ENCODE results near the gene HIVEP3. TPM values are rescaled to one million over a fixed set of nuclear protein-coding genes. Genes with fewer than 3 reads are reported as not detected.

HIVEP3 gene
- polyA plus RNA-seq, 1 donor (not counting 4 experiments of a cell fraction or from before 2014, with no cell fraction given), result 1.1 TPM

DNA sequence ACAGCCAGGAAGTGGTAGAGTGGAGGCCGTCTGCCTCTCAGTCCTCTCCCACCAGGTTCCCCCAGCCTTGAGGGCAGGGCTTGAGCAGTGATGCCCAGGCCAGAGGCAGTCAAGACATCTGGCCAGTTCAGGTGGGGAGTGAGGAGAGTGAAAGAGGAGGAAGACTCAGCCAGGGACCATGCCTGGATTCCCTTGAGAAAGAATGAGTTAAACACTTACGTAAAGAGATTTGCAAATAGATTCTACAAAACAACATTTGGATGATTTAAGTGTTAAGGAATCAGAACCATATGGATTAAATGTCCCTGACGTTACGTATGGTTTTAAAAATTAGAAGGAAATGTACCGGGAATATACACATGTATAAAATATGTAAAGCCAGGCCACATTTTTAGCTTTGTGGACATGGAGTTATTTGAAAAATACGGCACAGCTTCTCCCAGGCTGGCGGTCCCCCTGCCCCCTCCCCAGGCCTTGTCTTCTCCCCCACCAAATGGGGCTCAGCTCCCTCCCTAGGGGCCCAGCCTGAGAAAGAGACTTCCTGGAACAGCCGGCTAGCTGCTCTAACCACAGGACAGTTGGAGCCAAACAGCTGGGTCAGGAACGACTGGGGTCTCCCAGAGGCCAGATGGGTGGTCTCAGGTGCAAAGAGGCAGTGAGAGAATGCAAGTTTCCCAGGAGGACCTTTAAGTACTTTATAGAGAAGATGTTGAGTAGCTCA, 245.9 kb downstream of the HIVEP3 start:
- H2AFZ ChIP-seq (ENCODE audit: control insufficient read depth, low read length), result no peak overlapping the region
- TF ChIP-seq, protein P1, sequence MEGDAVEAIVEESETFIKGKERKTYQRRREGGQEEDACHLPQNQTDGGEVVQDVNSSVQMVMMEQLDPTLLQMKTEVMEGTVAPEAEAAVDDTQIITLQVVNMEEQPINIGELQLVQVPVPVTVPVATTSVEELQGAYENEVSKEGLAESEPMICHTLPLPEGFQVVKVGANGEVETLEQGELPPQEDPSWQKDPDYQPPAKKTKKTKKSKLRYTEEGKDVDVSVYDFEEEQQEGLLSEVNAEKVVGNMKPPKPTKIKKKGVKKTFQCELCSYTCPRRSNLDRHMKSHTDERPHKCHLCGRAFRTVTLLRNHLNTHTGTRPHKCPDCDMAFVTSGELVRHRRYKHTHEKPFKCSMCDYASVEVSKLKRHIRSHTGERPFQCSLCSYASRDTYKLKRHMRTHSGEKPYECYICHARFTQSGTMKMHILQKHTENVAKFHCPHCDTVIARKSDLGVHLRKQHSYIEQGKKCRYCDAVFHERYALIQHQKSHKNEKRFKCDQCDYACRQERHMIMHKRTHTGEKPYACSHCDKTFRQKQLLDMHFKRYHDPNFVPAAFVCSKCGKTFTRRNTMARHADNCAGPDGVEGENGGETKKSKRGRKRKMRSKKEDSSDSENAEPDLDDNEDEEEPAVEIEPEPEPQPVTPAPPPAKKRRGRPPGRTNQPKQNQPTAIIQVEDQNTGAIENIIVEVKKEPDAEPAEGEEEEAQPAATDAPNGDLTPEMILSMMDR (optimal IDR thresholded peaks at IDR 0.05 in 1 of 3, IDR thresholded peaks at IDR 0.05 in 1 of 3, conservative IDR thresholded peaks at IDR 0.05 in 1 of 3; ENCODE audit: extremely low read depth in 1 of 3, insufficient read depth in 2 of 3, low read length in 3 of 3), result no peak
- TF ChIP-seq EZH2 (IDR thresholded peaks at IDR 0.05; ENCODE audit: low read length), result no peak
- dilution Hi-C loops (cut with MboI; ENCODE audit: extremely low pct_ligation_motif_present, low sequenced_read_pairs), result no loop called here
- no peaks in the 10 kb centered on the region for H3K79me2 ChIP-seq (ENCODE audit: control insufficient read depth, insufficient read depth, low read length)
- H3K27ac ChIP-seq (ENCODE audit: control insufficient read depth, insufficient read depth, low read length), result peak overlapping the region; percentile 62
- H3K4me2 ChIP-seq (ENCODE audit: control insufficient read depth, extremely low read depth, insufficient read depth, low read depth, low read length), result peak overlapping the region; percentile 37
- H3K27me3 ChIP-seq (ENCODE audit: control insufficient read depth, extremely low read depth, insufficient read depth, low read length), result no peaks in the 10 kb centered on the region
- DNase-seq (ENCODE audit: low read depth, low spot score) (no peak), FAIRE-seq (no peak)
- H3K4me3 ChIP-seq (ENCODE audit: control insufficient read depth in 2 of 3, extremely low read depth in 1 of 3, insufficient read depth in 2 of 3, low read depth in 1 of 3, low read length in 3 of 3), result no peak overlapping the region
- H3K4me1 ChIP-seq (ENCODE audit: control insufficient read depth, extremely low read depth, insufficient read depth, low read length), result peaks cover 51% of the 10 kb centered on the region
- H4K20me1 ChIP-seq (ENCODE audit: control insufficient read depth, extremely low read depth, insufficient read depth, low read length), result no peaks in the 10 kb centered on the region
- no peaks in the 10 kb centered on the region for H3K9me3 ChIP-seq (ENCODE audit: control insufficient read depth, low read depth, low read length)
- no peaks in the 10 kb centered on the region for H3K36me3 ChIP-seq (ENCODE audit: control insufficient read depth in 2 of 2, extremely low read depth in 1 of 2, insufficient read depth in 2 of 2, low read length in 2 of 2)
- H3K9me1 ChIP-seq (ENCODE audit: control insufficient read depth, extremely low read depth, insufficient read depth, low read length), result peaks cover 2% of the 10 kb centered on the region
- H3K9ac ChIP-seq (ENCODE audit: control insufficient read depth, extremely low read depth, insufficient read depth, low read length), result peak overlapping the region; percentile 16

- no peaks in the 10 kb centered on the region for H3K9me3 ChIP-seq (ENCODE audit: control insufficient read depth, low read depth, low read length)
- H3K27me3 ChIP-seq (ENCODE audit: control insufficient read depth, extremely low read depth, insufficient read depth, low read length), result no peaks in the 10 kb centered on the region
- dilution Hi-C loops (cut with MboI; ENCODE audit: extremely low pct_ligation_motif_present, low sequenced_read_pairs), result no loop called here
- H3K36me3 ChIP-seq (ENCODE audit: control insufficient read depth in 2 of 2, extremely low read depth in 1 of 2, insufficient read depth in 2 of 2, low read length in 2 of 2), result no peaks in the 10 kb centered on the region
- peaks cover 57% of the 10 kb centered on the region for H3K4me1 ChIP-seq (ENCODE audit: control insufficient read depth, extremely low read depth, insufficient read depth, low read length)
- H3K4me3 ChIP-seq (ENCODE audit: control insufficient read depth in 2 of 3, extremely low read depth in 1 of 3, insufficient read depth in 2 of 3, low read depth in 1 of 3, low read length in 3 of 3), result no peak overlapping the region
- TF ChIP-seq, protein P1 (optimal IDR thresholded peaks at IDR 0.05 in 1 of 3, IDR thresholded peaks at IDR 0.05 in 1 of 3, conservative IDR thresholded peaks at IDR 0.05 in 1 of 3; ENCODE audit: extremely low read depth in 1 of 3, insufficient read depth in 2 of 3, low read length in 3 of 3), result no peak
- TF ChIP-seq EZH2 (IDR thresholded peaks at IDR 0.05; ENCODE audit: low read length), result no peak
- peaks cover 2% of the 10 kb centered on the region for H3K9me1 ChIP-seq (ENCODE audit: control insufficient read depth, extremely low read depth, insufficient read depth, low read length)
- DNase-seq (ENCODE audit: low read depth, low spot score) (peak; percentile 78), FAIRE-seq (peak; percentile 95)
- H3K79me2 ChIP-seq (ENCODE audit: control insufficient read depth, insufficient read depth, low read length), result no peaks in the 10 kb centered on the region
- no peaks in the 10 kb centered on the region for H4K20me1 ChIP-seq (ENCODE audit: control insufficient read depth, extremely low read depth, insufficient read depth, low read length)
- peak overlapping the region; percentile 16 for H3K9ac ChIP-seq (ENCODE audit: control insufficient read depth, extremely low read depth, insufficient read depth, low read length)
- peak overlapping the region; percentile 62 for H3K27ac ChIP-seq (ENCODE audit: control insufficient read depth, insufficient read depth, low read length)
- H2AFZ ChIP-seq (ENCODE audit: control insufficient read depth, low read length), result no peak overlapping the region
- H3K4me2 ChIP-seq (ENCODE audit: control insufficient read depth, extremely low read depth, insufficient read depth, low read depth, low read length), result peak overlapping the region; percentile 37
Measured at GRCh38 chr1:41672173-41672572, 246.5 kb downstream of the HIVEP3 start.

Data from keratinocyte (primary cell).